GM23338 (cell line): ENCODE measurements around the gene PAK1.

Experiments used
- CREB1 ChIP-seq: fragments of 250-450 bp; sonication (Bioruptor Pico); IDR thresholded peaks from 2 replicates; pipeline ENCODE4 v1.5.0; 2020; ENCODE audit warnings: low read depth, mild to moderate bottlenecking, moderate library complexity
- EZH2 ChIP-seq: fragments of 200-600 bp; sonication (generic); IDR thresholded peaks from one replicate; pipeline ENCODE4 v1.8.0; 2017; ENCODE audit warnings: antibody characterized with exemption, mild to moderate bottlenecking, low read depth; ENCODE audit not compliant: unreplicated experiment
- EZH2phosphoT487 ChIP-seq: fragments of 200-600 bp; sonication (generic); IDR thresholded peaks from one replicate; pipeline ENCODE4 v1.8.1; 2018; ENCODE audit warnings: antibody characterized with exemption; ENCODE audit not compliant: unreplicated experiment
- JUNB ChIP-seq: IDR thresholded peaks from one replicate; pipeline ENCODE4 v1.6.1; 2016; ENCODE audit warnings: antibody characterized with exemption; ENCODE audit not compliant: unreplicated experiment
- NANOG ChIP-seq: IDR thresholded peaks from 2 replicates; pipeline ENCODE4 v1.6.1; 2016; ENCODE audit warnings: antibody characterized with exemption, borderline replicate concordance
- POLR2AphosphoS5 ChIP-seq: IDR thresholded peaks from 2 replicates; pipeline ENCODE4 v1.6.1; 2016; ENCODE audit warnings: antibody characterized with exemption, low read depth
- TF ChIP-seq, protein P1 (sequence below), 2 experiments: fragments of 200-600 bp in 1 of 2; sonication (generic) in 1 of 2; conservative IDR thresholded peaks; 2 replicates each; pipeline versions ENCODE4 v1.5.1 to v1.6.1; 2016 to 2017; ENCODE audit warnings: antibody characterized with exemption in 2 of 2, low read depth in 2 of 2, mild to moderate bottlenecking in 2 of 2, moderate library complexity in 1 of 2
- TF ChIP-seq, protein P2 (sequence below): IDR thresholded peaks from one replicate; pipeline ENCODE4 v1.6.1; 2018; ENCODE audit warnings: antibody characterized with exemption; ENCODE audit not compliant: unreplicated experiment

DNA sequence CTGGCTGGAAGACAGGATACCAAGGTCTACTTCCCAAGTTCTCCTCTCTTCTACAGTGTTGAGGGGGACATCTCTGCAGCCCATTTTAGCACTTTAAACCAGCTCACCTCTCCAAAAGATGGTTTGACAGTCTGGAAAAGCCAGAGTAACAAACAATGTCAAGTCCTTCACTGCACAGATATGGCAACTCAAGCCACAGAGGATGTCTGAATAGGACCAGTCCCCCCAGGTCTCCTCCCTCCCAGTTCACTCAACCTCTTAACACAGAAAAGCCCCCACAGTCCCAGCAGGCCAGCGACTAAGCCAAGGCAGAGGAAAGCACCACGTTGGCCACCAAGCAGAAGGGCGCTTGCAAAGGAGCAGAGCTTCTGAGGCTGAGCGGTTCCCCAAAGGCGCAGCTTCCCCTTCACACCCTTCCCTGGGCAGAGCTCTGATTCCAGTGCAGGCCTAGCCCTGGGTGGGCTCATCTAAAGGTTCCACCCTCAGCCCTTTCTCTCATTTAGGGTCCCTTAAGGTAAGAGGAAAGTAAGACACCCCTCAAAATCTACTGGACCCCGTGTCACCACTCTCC is 62.7 kb downstream of the PAK1 start:
- TF ChIP-seq, protein P1, sequence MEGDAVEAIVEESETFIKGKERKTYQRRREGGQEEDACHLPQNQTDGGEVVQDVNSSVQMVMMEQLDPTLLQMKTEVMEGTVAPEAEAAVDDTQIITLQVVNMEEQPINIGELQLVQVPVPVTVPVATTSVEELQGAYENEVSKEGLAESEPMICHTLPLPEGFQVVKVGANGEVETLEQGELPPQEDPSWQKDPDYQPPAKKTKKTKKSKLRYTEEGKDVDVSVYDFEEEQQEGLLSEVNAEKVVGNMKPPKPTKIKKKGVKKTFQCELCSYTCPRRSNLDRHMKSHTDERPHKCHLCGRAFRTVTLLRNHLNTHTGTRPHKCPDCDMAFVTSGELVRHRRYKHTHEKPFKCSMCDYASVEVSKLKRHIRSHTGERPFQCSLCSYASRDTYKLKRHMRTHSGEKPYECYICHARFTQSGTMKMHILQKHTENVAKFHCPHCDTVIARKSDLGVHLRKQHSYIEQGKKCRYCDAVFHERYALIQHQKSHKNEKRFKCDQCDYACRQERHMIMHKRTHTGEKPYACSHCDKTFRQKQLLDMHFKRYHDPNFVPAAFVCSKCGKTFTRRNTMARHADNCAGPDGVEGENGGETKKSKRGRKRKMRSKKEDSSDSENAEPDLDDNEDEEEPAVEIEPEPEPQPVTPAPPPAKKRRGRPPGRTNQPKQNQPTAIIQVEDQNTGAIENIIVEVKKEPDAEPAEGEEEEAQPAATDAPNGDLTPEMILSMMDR (conservative IDR thresholded peaks at IDR 0.05; ENCODE audit: low read depth in 2 of 2) = no peak
- TF ChIP-seq CREB1 (CRISPR knock-in tag) (no peak), POLR2AphosphoS5 (no peak), EZH2 (no peak), EZH2phosphoT487 (no peak), JUNB (no peak), NANOG (no peak)
- TF ChIP-seq, protein P2, sequence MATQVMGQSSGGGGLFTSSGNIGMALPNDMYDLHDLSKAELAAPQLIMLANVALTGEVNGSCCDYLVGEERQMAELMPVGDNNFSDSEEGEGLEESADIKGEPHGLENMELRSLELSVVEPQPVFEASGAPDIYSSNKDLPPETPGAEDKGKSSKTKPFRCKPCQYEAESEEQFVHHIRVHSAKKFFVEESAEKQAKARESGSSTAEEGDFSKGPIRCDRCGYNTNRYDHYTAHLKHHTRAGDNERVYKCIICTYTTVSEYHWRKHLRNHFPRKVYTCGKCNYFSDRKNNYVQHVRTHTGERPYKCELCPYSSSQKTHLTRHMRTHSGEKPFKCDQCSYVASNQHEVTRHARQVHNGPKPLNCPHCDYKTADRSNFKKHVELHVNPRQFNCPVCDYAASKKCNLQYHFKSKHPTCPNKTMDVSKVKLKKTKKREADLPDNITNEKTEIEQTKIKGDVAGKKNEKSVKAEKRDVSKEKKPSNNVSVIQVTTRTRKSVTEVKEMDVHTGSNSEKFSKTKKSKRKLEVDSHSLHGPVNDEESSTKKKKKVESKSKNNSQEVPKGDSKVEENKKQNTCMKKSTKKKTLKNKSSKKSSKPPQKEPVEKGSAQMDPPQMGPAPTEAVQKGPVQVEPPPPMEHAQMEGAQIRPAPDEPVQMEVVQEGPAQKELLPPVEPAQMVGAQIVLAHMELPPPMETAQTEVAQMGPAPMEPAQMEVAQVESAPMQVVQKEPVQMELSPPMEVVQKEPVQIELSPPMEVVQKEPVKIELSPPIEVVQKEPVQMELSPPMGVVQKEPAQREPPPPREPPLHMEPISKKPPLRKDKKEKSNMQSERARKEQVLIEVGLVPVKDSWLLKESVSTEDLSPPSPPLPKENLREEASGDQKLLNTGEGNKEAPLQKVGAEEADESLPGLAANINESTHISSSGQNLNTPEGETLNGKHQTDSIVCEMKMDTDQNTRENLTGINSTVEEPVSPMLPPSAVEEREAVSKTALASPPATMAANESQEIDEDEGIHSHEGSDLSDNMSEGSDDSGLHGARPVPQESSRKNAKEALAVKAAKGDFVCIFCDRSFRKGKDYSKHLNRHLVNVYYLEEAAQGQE = no peak
